ENCODE data around the gene USP48. TPM values are rescaled to one million over a fixed set of nuclear protein-coding genes. Genes with fewer than 3 reads are reported as not detected.

USP48 gene
- total and polyA plus RNA-seq, 12 donors = 13.8 to 45.0 (median 36.1) TPM

- no peaks in the 10 kb centered on the region for H3K9me3 ChIP-seq
- H3K27ac ChIP-seq = no peak overlapping the region
- no peaks in the 10 kb centered on the region for H3K4me1 ChIP-seq
- ATAC-seq (no peak), DNase-seq (no peak)
- H3K27me3 ChIP-seq = no peaks in the 10 kb centered on the region
- H3K36me3 ChIP-seq = peaks cover 0 to 96% (median 47%) of the 10 kb centered on the region in 9 donors
- TF ChIP-seq, protein P1, sequence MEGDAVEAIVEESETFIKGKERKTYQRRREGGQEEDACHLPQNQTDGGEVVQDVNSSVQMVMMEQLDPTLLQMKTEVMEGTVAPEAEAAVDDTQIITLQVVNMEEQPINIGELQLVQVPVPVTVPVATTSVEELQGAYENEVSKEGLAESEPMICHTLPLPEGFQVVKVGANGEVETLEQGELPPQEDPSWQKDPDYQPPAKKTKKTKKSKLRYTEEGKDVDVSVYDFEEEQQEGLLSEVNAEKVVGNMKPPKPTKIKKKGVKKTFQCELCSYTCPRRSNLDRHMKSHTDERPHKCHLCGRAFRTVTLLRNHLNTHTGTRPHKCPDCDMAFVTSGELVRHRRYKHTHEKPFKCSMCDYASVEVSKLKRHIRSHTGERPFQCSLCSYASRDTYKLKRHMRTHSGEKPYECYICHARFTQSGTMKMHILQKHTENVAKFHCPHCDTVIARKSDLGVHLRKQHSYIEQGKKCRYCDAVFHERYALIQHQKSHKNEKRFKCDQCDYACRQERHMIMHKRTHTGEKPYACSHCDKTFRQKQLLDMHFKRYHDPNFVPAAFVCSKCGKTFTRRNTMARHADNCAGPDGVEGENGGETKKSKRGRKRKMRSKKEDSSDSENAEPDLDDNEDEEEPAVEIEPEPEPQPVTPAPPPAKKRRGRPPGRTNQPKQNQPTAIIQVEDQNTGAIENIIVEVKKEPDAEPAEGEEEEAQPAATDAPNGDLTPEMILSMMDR (IDR thresholded peaks at IDR 0.05) = no peak
- H3K4me3 ChIP-seq = no peak overlapping the region
- WGBS, 2 donors = 92 to 93% methylated on average over 6 of the region's 6 CpGs
- intact Hi-C loops (cut with DNase I) = no loop called here
Observed at GRCh38 chr1:21696931-21697330, 86.0 kb downstream of the USP48 start.

GRCh38 chr1:21693732-21694131 is 89.2 kb downstream of the USP48 start:
- no peaks in the 10 kb centered on the region for H3K27me3 ChIP-seq
- no peaks in the 10 kb centered on the region for H3K9me3 ChIP-seq
- ATAC-seq (no peak), DNase-seq (no peak)
- H3K36me3 ChIP-seq = peaks cover 0 to 97% (median 40%) of the 10 kb centered on the region in 9 donors
- H3K4me1 ChIP-seq = no peaks in the 10 kb centered on the region
- TF ChIP-seq, protein P1 (IDR thresholded peaks at IDR 0.05) = no peak
- no peak overlapping the region for H3K27ac ChIP-seq
- intact Hi-C loops (cut with DNase I) = no loop called here
- no peak overlapping the region for H3K4me3 ChIP-seq

DNA sequence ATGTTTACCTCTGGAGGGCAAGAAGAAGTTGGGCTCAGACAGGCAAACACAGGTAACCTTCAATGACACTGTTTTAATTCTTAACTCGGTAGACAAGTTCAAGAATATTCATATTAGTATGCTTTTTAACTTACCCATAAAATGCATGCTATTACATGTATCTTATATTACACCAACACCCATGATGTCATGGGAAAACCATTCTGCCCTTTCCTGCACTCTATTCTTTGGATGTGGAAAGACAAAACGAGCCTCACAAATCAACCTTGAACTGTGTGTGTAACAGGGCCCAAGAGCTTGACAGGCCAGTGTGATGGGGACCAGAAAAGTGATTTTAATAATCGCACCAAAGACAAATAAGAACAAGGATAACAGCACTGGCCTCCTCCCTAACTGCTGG is 91.2 kb downstream of the USP48 start:
- Histone ChIP-seq H3K27ac (no peak overlapping the region), H3K36me3 (peaks cover 0 to 100% (median 53%) of the 10 kb centered on the region in 9 donors), H3K4me3 (no peak overlapping the region), H3K9me3 (no peaks in the 10 kb centered on the region), H3K4me1 (no peaks in the 10 kb centered on the region), H3K27me3 (no peaks in the 10 kb centered on the region)
- DNase-seq (no peak), ATAC-seq (no peak)
- WGBS, 2 donors = 66 to 72% methylated on average over 3 of the region's 3 CpGs
- intact Hi-C loops (cut with DNase I) = no loop called here
- TF ChIP-seq, protein P1 (IDR thresholded peaks at IDR 0.05) = no peak

DNA sequence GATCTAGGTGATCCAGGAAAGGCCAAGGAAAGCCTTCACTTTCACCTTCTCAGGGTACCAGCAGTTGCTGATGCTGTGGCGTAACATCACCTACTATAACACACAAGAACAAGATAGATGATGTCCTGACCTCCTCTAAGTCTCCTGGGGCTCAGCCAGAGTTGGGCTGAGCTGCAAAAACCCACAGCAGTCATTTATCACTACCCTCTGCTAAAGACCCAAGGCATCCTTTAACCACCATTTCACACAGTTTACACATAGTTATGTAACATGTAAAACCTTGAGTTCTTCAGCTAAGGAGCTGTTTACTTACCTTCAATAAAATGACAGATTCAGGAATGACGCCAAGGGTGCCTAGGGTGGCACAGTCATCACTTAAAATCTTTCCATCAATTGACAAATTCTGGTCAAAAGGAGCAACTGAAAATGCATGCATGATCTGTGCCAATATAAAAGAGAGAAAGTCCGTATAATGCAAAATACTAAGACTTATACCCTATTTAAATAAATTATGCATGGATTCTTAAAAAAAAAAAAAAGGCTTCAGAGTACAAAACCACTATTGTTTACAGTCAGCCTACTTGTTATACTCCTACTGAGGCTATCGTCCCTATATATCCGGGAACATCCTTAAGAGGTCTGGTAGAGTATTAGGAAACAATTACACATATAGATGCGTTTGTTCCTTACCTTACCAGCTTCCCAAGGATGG is 93.1 kb downstream of the USP48 start:
- no peak overlapping the region for H3K4me3 ChIP-seq
- no peak overlapping the region for H3K27ac ChIP-seq
- intact Hi-C loops (cut with DNase I) = loop anchor here in 1 of 10 donors (5.0 kb wide), 1 partner anchor 47 kb away; no protein-coding TSS in a partner anchor
- TF ChIP-seq, protein P1 (IDR thresholded peaks at IDR 0.05) = no peak
- H3K4me1 ChIP-seq = no peaks in the 10 kb centered on the region
- ATAC-seq (no peak), DNase-seq (no peak)
- WGBS, 2 donors = 93 to 96% methylated on average over 6 of the region's 6 CpGs
- H3K36me3 ChIP-seq = peaks cover 0 to 100% (median 72%) of the 10 kb centered on the region in 9 donors
- peaks cover 0 to 7% (median 0%) of the 10 kb centered on the region in 11 donors for H3K9me3 ChIP-seq
- H3K27me3 ChIP-seq = no peaks in the 10 kb centered on the region

All from heart right ventricle (tissue), 16 donors.